ENCODE measurements around the gene SP6.

The SP6 gene

GRCh38 chr17:47836601-47837000 is 14.4 kb downstream of the SP6 start:
- no peak for DNase-seq (ENCODE audit: low read depth in 2 of 2, low spot score in 1 of 2)

DNA sequence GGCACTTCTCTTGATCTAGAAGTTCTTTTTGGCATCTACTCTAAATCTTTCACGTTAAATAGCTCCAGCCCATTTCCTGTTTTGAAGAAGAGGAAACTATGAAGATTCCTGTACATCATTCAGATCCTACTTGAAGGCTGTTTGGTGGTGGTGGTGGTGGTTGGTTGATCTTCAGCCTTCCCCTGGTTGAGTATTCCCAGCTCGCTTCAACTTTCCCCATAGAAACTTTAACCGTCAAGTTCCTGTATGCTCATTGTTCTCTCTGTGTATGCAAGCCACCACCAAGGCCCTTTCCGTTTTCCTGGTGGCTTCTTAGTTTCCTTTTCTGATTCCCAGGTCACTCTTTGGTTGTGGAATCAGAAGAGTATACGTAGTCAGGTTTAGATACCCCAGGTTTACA is 16.2 kb downstream of the SP6 start:
- DNase-seq (ENCODE audit: low read depth in 2 of 2, low spot score in 1 of 2), result no peak

GRCh38 chr17:47831934-47832327 is 19.0 kb downstream of the SP6 start:
- no peak for DNase-seq (ENCODE audit: low read depth in 2 of 2, low spot score in 1 of 2)

GRCh38 chr17:47831003-47831933 is 19.7 kb downstream of the SP6 start, which contains the start of the genes LRRC46 and MRPL10:
TSS of gene LRRC46 (plus strand) at chr17:47831670. CDS start at chr17:47831990, 320 bp downstream.
TSS of gene MRPL10 (minus strand) at chr17:47831541. CDS start at chr17:47831511, 30 bp downstream.
- peak; percentile 75 to 86 for DNase-seq (ENCODE audit: low read depth in 2 of 2, low spot score in 1 of 2)

DNA sequence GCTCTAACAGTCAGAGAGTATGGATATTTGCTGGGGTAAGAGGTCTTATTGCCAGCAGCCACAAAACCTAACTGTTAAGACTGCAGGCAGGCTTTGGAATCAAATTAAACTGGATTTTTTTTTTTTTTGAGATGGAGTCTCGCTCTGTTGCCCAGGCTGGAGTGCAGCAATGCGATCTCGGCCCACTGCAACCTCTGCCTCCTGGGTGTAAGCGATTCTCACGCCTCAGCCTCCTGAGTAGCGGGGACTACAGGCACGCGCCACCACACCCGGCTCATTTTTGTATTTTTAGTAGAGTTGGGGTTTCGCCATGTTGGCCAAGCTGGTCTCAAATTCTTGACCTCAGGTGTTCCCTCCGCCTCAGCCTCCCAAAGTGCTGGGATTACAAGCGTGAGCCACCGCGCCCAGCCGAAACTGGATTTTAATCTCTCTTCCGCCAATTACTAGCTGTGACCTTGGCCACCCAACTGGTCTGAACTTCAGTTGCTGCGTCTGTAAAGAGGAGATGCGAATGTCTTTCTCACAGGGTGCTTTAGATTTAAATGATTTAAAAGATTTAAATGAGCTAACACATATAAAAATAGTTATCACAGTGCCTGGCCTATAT is 20.5 kb downstream of the SP6 start:
- DNase-seq (ENCODE audit: low read depth in 2 of 2, low spot score in 1 of 2), result no peak

GRCh38 chr17:47829870-47830269 is 21.1 kb downstream of the SP6 start:
- DNase-seq (ENCODE audit: low read depth in 2 of 2, low spot score in 1 of 2), result no peak

DNA sequence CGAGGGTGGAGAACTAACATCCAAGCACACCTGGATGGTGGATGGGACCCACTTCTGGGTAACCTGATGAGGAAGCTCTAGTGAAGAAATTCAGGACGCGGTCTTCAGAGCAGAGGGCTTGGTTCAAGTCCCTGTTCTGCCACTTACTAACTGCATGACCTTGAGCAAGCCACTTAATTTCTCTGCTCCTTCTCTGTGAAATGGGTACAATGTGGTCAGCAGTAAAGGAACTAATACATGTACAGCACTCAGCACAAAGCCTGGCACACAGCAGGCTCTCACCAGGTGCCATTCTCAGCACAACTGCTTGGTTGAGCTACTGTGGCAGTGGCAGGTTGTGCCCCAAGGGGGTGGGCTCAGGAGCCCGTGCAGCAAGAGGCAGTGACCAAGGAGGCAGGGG is 27.4 kb downstream of the SP6 start:
- DNase-seq (ENCODE audit: low read depth in 2 of 2, low spot score in 1 of 2), result no peak

DNA sequence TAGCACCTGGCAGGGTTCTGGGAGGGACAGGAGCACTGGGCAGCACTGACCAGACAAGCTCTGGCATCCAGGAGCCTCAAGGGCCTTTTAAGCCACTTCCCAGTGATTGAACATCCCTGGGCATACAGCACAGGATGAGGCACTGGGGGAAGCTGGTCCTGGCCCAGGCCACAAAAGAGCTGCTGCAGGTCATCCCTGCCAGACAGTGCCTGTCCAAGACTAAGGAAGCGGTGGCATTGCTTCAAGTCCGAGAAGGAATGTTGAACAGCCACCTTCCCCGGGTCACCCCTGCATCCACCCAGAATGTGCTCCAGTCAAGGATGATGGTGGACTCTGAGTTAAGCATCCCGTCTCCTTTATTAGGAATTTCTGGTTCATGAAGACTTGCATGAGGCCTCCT is 28.2 kb downstream of the SP6 start:
- DNase-seq (ENCODE audit: low read depth in 2 of 2, low spot score in 1 of 2), result no peak

DNA sequence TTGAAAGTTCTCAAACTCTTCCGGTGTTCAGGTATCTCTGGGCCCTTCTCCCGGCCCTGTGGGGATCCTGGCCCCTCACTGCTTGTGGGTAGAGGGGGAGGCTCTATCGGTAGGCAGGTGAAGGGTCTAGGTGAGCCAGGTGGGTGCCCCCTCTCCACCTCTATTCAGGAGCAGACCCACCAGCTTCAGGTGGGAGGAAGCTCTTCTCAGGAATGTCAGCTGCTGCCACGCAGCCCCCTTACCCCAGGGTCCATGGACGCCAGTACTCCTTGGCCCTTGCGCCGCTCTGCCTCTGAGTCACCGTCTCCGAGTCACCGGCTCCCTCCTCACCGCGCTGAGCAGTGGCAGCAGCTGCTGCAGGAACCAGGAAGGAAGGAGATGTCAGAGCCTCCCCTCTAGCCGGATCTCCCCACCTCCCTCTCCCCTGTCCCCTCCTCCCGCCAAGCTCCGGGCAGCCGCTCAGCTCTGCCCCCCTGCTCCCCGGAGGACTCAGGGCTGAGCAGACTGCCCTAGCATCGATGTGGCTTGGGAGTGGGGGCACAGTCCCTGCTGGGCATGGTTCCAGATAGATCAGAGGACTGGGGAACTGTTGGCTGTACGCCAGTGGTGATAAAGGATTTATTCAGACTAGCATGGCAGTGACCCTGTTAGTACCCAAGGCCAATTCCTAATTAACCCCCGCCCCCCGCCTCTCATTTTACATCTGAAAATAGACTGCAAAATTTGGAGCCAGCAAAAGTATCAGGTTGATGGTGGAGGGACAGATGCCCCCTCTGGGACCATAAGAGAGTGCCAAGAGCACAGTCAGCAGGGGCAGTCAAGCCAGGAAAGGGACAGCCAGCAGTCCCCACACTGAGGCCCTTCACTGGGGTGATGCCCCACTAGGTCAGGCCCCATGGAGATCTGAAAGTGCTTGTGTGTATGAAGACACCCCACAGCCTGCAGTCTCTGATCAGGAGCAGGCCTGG is 29.3 kb downstream of the SP6 start, which contains the start of gene OSBPL7:
TSS of gene OSBPL7 (minus strand) at position 371 of the 968 bp plus-strand sequence. CDS start 1,516 bp downstream, outside the sequence.
- DNase-seq (ENCODE audit: low read depth in 2 of 2, low spot score in 1 of 2), result peak; percentile 47 to 67

DNA sequence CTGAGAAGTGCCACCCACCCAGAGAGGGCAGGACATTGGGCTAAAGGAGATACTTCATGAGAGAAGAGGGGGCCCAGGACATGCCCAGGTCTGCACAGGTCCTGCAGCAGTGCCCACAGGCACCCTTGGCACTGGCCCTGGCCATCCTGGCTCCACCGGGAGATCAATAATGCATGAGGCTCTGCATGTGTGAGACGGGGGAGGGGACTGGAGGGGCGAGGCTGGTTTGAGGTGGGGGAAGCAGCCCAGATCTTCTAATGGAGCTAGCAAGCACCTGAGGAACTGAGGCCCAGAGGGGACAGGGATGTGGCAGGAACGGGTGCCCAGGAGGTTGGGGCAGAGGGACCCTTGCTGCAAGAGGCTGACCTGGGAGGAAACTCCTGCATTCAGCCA is 29.9 kb downstream of the SP6 start:
- no peak for DNase-seq (ENCODE audit: low read depth in 2 of 2, low spot score in 1 of 2)

DNA sequence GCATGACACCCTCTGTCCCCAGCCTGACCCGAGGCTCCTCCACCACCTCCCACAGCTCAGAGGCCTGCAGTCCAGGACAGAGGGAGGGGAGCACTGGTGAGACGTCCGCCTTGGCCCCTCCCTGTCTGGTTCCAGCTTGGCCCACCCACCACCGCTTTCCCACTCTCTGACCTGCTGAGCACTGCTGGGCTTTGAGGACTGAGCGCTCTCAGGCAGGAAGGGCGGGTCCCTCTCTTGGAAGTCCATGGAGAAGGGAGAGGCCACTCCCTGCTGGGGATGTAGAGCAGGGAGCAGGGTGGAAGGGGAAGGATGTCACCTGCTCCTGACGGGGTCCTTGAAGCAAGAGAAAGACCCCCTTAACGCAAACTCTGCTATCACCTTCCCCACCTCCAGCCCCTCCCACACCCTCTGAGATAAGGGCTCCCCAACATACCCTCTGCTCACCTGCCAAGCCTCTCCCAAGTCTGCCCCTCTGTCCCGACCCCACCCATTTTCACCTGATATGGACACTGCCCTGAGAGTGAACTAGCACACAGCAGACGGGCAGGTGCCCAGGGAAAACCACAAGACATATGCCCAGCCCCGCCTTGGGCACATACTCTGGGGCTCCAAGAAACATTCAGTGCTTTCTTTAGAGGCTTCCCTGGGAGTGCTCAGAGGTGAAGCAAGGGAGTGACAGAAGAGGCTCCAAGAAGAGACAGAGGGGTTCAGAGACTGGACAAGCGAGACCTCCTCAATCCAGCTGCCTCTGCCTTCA is 30.8 kb downstream of the SP6 start:
- DNase-seq (ENCODE audit: low read depth in 2 of 2, low spot score in 1 of 2), result no peak

GRCh38 chr17:47819475-47819874 is 31.5 kb downstream of the SP6 start:
- no peak for DNase-seq (ENCODE audit: low read depth in 2 of 2, low spot score in 1 of 2)

DNA sequence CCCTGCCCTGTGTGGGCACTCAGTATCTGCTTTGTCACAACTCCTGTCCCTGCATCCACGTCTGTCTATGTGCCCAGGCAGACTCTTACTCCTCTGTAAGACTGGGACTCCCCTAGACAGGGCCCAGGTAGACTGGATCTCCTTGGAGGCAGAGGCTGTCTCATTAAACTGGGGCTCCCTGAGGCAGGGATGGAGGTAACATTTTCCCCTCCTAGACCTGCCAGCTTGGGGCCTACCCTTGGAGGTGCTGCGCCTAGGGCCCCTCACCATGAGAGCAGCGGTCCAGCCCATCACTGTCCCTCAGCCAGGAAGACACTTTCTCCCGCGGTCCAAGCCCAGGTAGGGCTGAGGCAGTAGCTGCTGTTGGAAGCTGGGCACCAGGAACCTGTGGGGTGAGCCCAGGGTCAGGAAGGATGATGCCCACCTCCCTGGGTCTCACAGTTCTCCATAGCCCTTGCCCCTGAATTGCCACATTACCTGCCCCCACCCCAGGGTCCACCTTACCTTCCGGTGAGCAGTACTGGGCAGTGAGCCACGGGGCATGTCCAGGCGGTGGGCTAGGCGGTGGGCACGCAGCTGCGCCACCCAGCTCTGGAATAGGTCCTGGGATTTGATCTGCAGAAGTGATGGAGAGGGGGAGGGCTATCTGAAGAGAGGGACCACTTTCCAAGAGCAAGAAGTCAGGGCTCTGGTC is 32.8 kb downstream of the SP6 start:
- DNase-seq (ENCODE audit: low read depth in 2 of 2, low spot score in 1 of 2), result no peak

DNA sequence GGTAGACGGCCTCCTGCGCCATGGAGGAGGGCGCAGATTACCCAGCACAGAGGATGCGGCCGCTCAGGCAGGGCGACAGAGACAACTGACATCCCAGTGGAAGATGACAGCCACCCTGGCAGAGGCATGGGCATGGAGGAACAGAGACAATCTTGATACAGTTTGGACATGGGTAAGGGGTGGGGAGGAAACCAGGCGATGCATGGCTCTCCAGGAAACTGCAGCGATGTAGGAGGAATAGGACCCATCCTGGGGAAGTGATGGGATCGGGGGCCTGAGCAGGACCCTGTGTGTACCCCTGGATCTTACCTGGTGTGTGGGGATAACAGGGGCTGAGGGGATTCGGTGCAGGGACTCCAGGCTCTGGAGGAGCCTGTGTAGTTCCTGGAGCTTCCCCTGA is 34.0 kb downstream of the SP6 start:
- no peak for DNase-seq (ENCODE audit: low read depth in 2 of 2, low spot score in 1 of 2)

DNA sequence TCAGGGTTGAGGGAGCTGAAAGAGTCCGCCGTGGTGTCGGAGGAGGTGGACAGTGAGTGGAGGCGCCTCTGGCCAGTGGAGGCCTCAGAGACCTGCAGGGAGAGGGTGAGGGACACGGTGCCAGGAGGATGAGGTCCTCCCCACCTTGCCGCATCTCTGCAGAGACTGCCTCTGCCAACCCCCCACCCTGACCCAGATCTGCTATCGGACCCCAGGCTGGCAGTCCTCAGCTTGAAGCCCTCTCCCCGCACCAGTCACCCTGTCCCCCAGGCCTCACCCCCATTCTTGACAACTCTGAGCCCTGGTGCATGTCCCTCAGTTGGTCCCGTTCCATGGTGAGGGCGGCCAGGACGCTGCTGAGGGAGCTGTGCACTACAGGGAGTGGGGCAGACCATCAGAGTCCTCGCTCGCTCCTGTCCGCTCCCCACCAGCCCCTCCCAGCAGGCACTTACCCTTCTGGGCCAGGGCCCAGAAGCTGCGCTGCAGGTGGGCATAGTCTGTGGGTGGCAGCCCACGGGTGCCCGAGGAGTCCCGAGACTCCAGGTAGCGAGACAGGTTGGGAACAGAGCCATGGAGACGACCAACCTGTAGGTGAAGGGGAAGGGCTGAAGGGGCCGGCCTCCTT is 34.7 kb downstream of the SP6 start:
- DNase-seq (ENCODE audit: low read depth in 2 of 2, low spot score in 1 of 2), result no peak

DNA sequence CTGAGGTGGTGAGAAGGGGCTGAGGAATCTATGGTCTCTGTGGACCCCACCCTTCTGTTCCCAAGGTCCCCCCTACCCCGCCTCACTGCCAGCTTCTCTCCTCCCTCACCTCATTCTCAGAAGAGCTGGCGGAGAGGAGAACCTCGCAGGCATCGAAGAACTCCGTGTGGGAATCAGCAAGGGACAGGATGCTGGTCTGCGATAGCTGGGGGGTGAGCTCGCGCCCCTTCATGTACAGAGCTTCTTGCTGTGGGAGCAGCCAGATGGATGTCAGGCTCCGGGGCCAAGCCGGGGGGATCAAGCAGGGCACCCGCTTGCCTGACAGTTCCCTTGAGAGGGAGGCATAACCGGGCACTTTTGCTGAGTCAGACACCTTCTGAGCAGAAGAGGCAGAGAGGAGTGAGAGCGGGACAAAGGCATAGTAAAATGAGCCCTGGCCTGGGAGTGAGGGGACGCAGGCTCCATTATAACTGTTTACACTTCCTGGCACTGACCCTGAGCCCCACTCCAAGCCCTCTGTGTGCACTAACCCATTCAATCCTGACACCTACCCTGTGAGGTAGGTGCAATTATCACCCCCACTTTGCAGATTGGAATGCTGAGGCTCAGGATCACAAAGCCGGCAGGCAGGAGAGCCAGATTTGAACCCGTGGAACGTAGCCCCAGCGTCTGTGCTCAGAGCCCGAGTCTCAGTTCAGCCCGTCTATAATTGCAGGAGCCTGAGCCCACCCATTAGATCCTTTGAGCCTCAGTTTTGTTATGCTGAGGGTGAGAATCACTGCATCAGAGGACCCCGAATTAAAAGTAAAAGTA is 35.7 kb downstream of the SP6 start:
- no peak for DNase-seq (ENCODE audit: low read depth in 2 of 2, low spot score in 1 of 2)

DNA sequence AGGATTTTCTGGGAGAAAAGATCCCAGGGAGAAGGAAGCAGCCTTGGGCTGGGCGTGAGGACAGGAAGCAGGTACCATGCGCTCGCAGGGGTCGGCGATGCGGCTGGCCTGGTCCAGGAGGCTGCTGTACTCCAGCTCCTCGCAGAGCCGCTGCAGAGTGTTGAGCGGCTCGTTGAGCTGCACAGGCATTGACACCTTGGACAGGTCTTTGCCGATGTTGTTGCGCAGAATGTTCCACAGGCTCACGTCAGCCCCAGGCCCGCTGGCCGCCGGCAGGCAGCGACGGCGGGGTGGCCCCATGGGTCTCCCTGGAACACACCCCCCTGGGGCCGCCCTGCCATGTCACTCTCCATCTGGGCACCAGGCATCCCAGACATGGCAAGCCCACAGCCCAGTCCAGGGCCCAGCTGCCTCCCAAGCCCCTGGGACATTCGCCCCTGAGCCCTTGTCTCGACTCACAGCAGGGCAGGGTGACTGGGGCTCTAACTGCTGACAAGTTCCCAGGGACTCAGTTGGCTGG is 37.4 kb downstream of the SP6 start:
- no peak for DNase-seq (ENCODE audit: low read depth in 2 of 2, low spot score in 1 of 2)

DNA sequence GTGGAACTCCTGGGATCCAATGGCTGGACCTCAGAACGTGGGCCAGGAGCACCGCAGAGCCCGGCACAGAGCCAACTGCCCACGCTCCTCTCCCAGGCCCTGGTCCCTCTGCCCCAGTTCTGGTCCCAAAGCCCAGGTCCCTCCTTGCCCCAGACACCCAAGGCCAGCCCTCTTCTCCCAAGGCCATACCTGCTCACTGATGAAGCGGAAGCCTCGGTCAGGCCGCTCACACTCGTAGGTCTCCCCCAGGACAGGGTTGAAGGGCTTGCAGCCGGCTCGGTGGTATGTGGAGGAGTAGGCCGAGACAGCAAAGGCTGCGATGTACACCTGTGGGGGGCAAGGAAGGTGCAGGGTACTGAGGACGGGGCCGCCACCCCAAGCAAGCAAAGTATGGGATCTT is 37.9 kb downstream of the SP6 start:
- DNase-seq (ENCODE audit: low read depth in 2 of 2, low spot score in 1 of 2), result no peak

Measured in stimulated activated CD8-positive, alpha-beta memory T cell treated with anti-CD3 and anti-CD28 coated beads, Interleukin-4, amount 100 ng/mL, for 1 hour (primary cell).